Mucosa of gallbladder (tissue), 1 donor: ENCODE measurements around the gene GRPEL2. TPM values are rescaled to one million over a fixed set of nuclear protein-coding genes. Genes with fewer than 3 reads are reported as not detected.
"Not testable (repeated sequence)": the region's sequence is repeated elsewhere in the genome, so short reads cannot be mapped to it uniquely, and the experiment has no call there.

Experiments
- DNase-seq: peaks from one replicate; pipeline ENCODE4 v3.0.0-alpha.2; 2020; ENCODE audit warnings: low spot score
- total RNA-seq: library from RNA; stranded (reverse); gene quantifications from one replicate; pipeline ENCODE4 v1.2.1, GENCODE V29; 2021
- donor health status: DM: no; HTN: no; CAD: no.

The GRPEL2 gene
- total RNA-seq, 1 donor from 2014 or later = 15.9 TPM

GRCh38 chr5:149376711-149377447 is 31.6 kb downstream of the GRPEL2 start:
- DNase-seq = no peak

GRCh38 chr5:149378241-149378820 is 33.0 kb downstream of the GRPEL2 start:
- DNase-seq = no peak

- DNase-seq = no peak
These were observed 34.0 kb downstream of the GRPEL2 start, which contains the start of gene IL17B for GRCh38 chr5:149379177-149379761. IL17B (minus strand) TSS chr5:149379292; CDS start chr5:149379225, 67 bp downstream.

GRCh38 chr5:149379818-149380374 is 34.6 kb downstream of the GRPEL2 start:
- DNase-seq = no peak

- peak; percentile 57 for DNase-seq
These were observed 35.3 kb downstream of the GRPEL2 start for GRCh38 chr5:149380466-149381121.

- no peak for DNase-seq
These were observed 36.1 kb downstream of the GRPEL2 start for GRCh38 chr5:149381261-149381985.

GRCh38 chr5:149381986-149382338 is 36.7 kb downstream of the GRPEL2 start:
- DNase-seq = peak; percentile 80

GRCh38 chr5:149382517-149383220 is 37.4 kb downstream of the GRPEL2 start:
- DNase-seq = no peak

- peak; percentile 50 for DNase-seq
These were observed 38.1 kb downstream of the GRPEL2 start for GRCh38 chr5:149383399-149383798.

- no peak for DNase-seq
These were observed 40.9 kb downstream of the GRPEL2 start for GRCh38 chr5:149386166-149386565.

- no peak for DNase-seq
These were observed 41.9 kb downstream of the GRPEL2 start for GRCh38 chr5:149387081-149387631.

- DNase-seq = no peak
These were observed 42.7 kb downstream of the GRPEL2 start for GRCh38 chr5:149387982-149388381.

- DNase-seq = no peak
These were observed 43.3 kb downstream of the GRPEL2 start for GRCh38 chr5:149388498-149389190.

GRCh38 chr5:149389552-149390495 is 44.5 kb downstream of the GRPEL2 start:
- no peak for DNase-seq

GRCh38 chr5:149391076-149391475 is 45.8 kb downstream of the GRPEL2 start:
- not testable (repeated sequence) for DNase-seq

GRCh38 chr5:149391524-149391923 is 46.2 kb downstream of the GRPEL2 start:
- DNase-seq = no peak

GRCh38 chr5:149392718-149393117 is 47.4 kb downstream of the GRPEL2 start:
- DNase-seq = no peak

- DNase-seq = not testable (repeated sequence)
These were observed 49.7 kb downstream of the GRPEL2 start for GRCh38 chr5:149394996-149395395.

GRCh38 chr5:149397530-149397929 is 52.2 kb downstream of the GRPEL2 start:
- no peak for DNase-seq
